ENCODE measurements around the gene GTSE1. TPM values are rescaled to one million over a fixed set of nuclear protein-coding genes. Genes with fewer than 3 reads are reported as not detected.

Gene GTSE1
- total RNA-seq, 1 experiment from 2014 or later, result 46.1 TPM

DNA sequence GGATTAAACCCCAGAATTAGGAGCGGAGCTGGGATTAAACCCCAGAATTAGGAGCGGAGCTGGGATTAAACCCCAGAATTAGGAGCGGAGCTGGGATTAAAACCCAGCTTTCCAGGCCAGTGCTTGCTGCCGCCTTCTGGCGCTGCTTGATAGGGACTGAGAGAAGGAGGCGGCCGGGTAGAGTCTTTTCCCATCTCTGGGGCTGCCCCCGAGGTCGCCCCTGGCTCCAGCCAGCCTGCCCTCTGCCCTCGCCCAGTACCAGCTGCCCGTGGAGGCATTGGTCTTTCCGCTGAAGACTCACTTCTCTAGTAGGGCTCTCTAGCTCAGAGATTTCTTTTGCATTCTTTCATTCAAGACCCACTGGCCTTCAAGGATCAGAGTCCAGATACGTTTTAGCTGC lies 44.0 kb downstream of the GTSE1 start:
- POLR2A ChIA-PET, result no interaction called here
- H3K9me2 ChIP-seq (ENCODE audit: insufficient read depth), result no peaks in the 10 kb centered on the region
- no peak overlapping the region for H2AFZ ChIP-seq (ENCODE audit: low read depth, low read length, poor library complexity, severe bottlenecking)
- H3K4me1 ChIP-seq (ENCODE audit: control insufficient read depth in 1 of 2, insufficient read depth in 2 of 2, low read length in 2 of 2), result peaks cover 6 to 11% of the 10 kb centered on the region in 2 experiments; a peak in 3 of 4 replicates
- no peak overlapping the region for H3K27ac ChIP-seq (ENCODE audit: low read depth, low read length)
- peaks cover 56 to 74% of the 10 kb centered on the region in 2 experiments; a peak in 3 of 4 replicates for H3K36me3 ChIP-seq (ENCODE audit: control insufficient read depth in 1 of 2, insufficient read depth in 2 of 2, low read length in 2 of 2)
- H3K4me3 ChIP-seq (replicated peaks in 1 of 2; ENCODE audit: low read depth in 1 of 2, low read length in 2 of 2), result no peak overlapping the region
- RAD21 ChIA-PET (ENCODE audit: low non-redundant PET in 1 of 2, low total read pairs in 2 of 2, uncharacterized antibody in 2 of 2, unreplicated experiment in 2 of 2), result no interaction called here
- no peak overlapping the region for H3K4me2 ChIP-seq (ENCODE audit: low read length)
- ATAC-seq, result no peak
- H3K9ac ChIP-seq (ENCODE audit: low read length), result no peak overlapping the region
- H3K27me3 ChIP-seq (ENCODE audit: insufficient read depth, low read length), result no peaks in the 10 kb centered on the region
- no peaks in the 10 kb centered on the region for H4K20me1 ChIP-seq (ENCODE audit: insufficient read depth)
- intact Hi-C loops (cut with micrococcal nuclease), result no loop called here
- no peak for DNase-seq (ENCODE audit: low read depth, low spot score)
- no peak for TF ChIP-seq RAD21 (IDR thresholded peaks at IDR 0.05; ENCODE audit: low read depth)
- TF ChIP-seq POLR2A (IDR thresholded peaks at IDR 0.05; ENCODE audit: borderline replicate concordance, extremely low read depth, insufficient read depth, insufficient read length), result no peak
- H3K9me3 ChIP-seq (ENCODE audit: control insufficient read depth in 1 of 2, insufficient read depth in 1 of 2, low read depth in 1 of 2, low read length in 2 of 2), result no peaks in the 10 kb centered on the region
- CTCF ChIA-PET, result no interaction called here
- peaks cover 66% of the 10 kb centered on the region for H3K79me2 ChIP-seq (ENCODE audit: insufficient read depth, low read length)
- BruUV-seq (replicated peaks), result no TSS peak

DNA sequence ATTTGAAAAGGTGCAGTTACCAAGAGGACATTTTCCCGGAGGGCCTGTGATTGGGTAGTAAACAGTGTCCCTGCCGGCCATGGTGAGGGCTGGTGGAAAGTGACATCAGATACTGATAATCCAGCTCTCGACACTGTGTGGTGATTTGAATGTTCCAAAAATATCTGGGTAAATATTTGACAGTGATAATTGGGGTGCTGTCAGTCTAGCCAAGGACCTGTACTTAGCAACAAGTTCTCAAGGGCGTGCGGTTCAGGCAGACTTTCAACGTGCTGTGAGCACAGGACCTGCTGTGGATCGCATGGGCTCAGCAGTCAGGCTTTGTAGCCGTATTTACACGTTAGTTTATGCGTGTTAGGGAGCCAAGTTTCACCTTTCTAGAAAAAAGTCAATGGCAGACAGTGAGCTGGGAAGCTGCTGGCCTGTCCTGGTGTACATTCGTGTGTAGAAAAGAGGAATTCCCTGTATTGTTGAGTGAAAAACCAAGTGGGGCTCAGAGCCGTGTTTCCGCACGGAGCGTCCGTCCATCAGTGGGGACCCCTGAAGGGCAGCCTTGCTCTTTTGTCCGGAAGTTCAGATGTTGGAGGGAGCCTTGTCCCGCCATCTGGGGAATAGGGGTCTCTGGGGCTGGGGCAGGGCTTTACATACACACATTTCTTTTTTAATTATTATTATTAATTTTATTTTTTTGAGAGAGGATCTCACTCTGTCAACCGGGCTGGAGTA lies 50.2 kb downstream of the GTSE1 start:
- H4K20me1 ChIP-seq (ENCODE audit: insufficient read depth), result no peaks in the 10 kb centered on the region; the same call in 1 of the 2 replicates
- CTCF ChIA-PET, result no interaction called here
- TF ChIP-seq SP1 (IDR thresholded peaks at IDR 0.05; ENCODE audit: low read depth) (no peak), ZFX (IDR thresholded peaks at IDR 0.05) (no peak), POLR2A (IDR thresholded peaks at IDR 0.05; ENCODE audit: borderline replicate concordance, extremely low read depth, insufficient read depth, insufficient read length) (no peak), CBX3 (IDR thresholded peaks at IDR 0.05; ENCODE audit: low read depth) (no peak), SIN3A (IDR thresholded peaks at IDR 0.05; ENCODE audit: low read depth) (no peak), EZH2 (IDR thresholded peaks at IDR 0.05) (no peak), EGR1 (IDR thresholded peaks at IDR 0.05; ENCODE audit: low read depth) (no peak), SRF (IDR thresholded peaks at IDR 0.05; ENCODE audit: low read depth) (no peak), CEBPB (IDR thresholded peaks at IDR 0.05; ENCODE audit: low read depth) (no peak)
- TF ChIP-seq, protein P1, sequence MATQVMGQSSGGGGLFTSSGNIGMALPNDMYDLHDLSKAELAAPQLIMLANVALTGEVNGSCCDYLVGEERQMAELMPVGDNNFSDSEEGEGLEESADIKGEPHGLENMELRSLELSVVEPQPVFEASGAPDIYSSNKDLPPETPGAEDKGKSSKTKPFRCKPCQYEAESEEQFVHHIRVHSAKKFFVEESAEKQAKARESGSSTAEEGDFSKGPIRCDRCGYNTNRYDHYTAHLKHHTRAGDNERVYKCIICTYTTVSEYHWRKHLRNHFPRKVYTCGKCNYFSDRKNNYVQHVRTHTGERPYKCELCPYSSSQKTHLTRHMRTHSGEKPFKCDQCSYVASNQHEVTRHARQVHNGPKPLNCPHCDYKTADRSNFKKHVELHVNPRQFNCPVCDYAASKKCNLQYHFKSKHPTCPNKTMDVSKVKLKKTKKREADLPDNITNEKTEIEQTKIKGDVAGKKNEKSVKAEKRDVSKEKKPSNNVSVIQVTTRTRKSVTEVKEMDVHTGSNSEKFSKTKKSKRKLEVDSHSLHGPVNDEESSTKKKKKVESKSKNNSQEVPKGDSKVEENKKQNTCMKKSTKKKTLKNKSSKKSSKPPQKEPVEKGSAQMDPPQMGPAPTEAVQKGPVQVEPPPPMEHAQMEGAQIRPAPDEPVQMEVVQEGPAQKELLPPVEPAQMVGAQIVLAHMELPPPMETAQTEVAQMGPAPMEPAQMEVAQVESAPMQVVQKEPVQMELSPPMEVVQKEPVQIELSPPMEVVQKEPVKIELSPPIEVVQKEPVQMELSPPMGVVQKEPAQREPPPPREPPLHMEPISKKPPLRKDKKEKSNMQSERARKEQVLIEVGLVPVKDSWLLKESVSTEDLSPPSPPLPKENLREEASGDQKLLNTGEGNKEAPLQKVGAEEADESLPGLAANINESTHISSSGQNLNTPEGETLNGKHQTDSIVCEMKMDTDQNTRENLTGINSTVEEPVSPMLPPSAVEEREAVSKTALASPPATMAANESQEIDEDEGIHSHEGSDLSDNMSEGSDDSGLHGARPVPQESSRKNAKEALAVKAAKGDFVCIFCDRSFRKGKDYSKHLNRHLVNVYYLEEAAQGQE (IDR thresholded peaks at IDR 0.05; ENCODE audit: low read depth), result no peak
- TF ChIP-seq, protein P2, sequence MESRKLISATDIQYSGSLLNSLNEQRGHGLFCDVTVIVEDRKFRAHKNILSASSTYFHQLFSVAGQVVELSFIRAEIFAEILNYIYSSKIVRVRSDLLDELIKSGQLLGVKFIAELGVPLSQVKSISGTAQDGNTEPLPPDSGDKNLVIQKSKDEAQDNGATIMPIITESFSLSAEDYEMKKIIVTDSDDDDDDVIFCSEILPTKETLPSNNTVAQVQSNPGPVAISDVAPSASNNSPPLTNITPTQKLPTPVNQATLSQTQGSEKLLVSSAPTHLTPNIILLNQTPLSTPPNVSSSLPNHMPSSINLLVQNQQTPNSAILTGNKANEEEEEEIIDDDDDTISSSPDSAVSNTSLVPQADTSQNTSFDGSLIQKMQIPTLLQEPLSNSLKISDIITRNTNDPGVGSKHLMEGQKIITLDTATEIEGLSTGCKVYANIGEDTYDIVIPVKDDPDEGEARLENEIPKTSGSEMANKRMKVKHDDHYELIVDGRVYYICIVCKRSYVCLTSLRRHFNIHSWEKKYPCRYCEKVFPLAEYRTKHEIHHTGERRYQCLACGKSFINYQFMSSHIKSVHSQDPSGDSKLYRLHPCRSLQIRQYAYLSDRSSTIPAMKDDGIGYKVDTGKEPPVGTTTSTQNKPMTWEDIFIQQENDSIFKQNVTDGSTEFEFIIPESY (IDR thresholded peaks at IDR 0.05; ENCODE audit: extremely low read depth, insufficient replicate concordance, low read length), result no peak
- BruUV-seq (replicated peaks), result no TSS peak
- H3K9ac ChIP-seq (ENCODE audit: low read length), result no peak overlapping the region
- H3K4me2 ChIP-seq (ENCODE audit: low read length), result no peak overlapping the region
- H3K36me3 ChIP-seq (ENCODE audit: control insufficient read depth in 1 of 2, insufficient read depth in 2 of 2, low read length in 2 of 2), result peaks cover 59 to 91% of the 10 kb centered on the region in 2 experiments
- no peak overlapping the region for H3K27ac ChIP-seq (ENCODE audit: low read depth, low read length)
- ATAC-seq (no peak), DNase-seq (ENCODE audit: low read depth, low spot score) (no peak)
- H3K9me3 ChIP-seq (ENCODE audit: control insufficient read depth in 1 of 2, insufficient read depth in 1 of 2, low read depth in 1 of 2, low read length in 2 of 2), result no peaks in the 10 kb centered on the region
- POLR2A ChIA-PET, result no interaction called here
- no peak overlapping the region for H2AFZ ChIP-seq (ENCODE audit: low read depth, low read length, poor library complexity, severe bottlenecking)
- H3K79me2 ChIP-seq (ENCODE audit: insufficient read depth, low read length), result peaks cover 45% of the 10 kb centered on the region
- no peaks in the 10 kb centered on the region for H3K9me2 ChIP-seq (ENCODE audit: insufficient read depth)
- H3K4me1 ChIP-seq (ENCODE audit: control insufficient read depth in 1 of 2, insufficient read depth in 2 of 2, low read length in 2 of 2), result no peaks in the 10 kb centered on the region
- intact Hi-C loops (cut with micrococcal nuclease), result no loop called here
- H3K27me3 ChIP-seq (ENCODE audit: insufficient read depth, low read length), result no peaks in the 10 kb centered on the region
- RAD21 ChIA-PET (ENCODE audit: low non-redundant PET in 1 of 2, low total read pairs in 2 of 2, uncharacterized antibody in 2 of 2, unreplicated experiment in 2 of 2), result no interaction called here
- H3K4me3 ChIP-seq (replicated peaks in 1 of 2; ENCODE audit: low read depth in 1 of 2, low read length in 2 of 2), result no peak overlapping the region
